Prostate gland (tissue), 2 donors: ENCODE data around the gene SLC13A5.

ENCODE experiments used
- POLR2A ChIP-seq: fragments of 450-650 bp; IDR thresholded peaks from one replicate; pipeline ENCODE4 v1.6.1; 2016; ENCODE audit warnings: antibody characterized with exemption, mild to moderate bottlenecking
- POLR2AphosphoS5 ChIP-seq: sonication (generic); formaldehyde crosslinking; IDR thresholded peaks from one replicate; pipeline ENCODE4 v1.6.1; 2017; ENCODE audit warnings: antibody characterized with exemption
- TF ChIP-seq, protein P1 (sequence below), 4 experiments: fragments of 200-600 bp in 2 of 4; fragments of 450-650 bp in 2 of 4; sonication (generic) in 2 of 4; IDR thresholded peaks; 1 replicate in 3 of 4; 2 replicates in 1 of 4; pipeline ENCODE4 v1.5.1; 2016 to 2019; ENCODE audit warnings: antibody characterized with exemption in 4 of 4, mild to moderate bottlenecking in 2 of 4, moderate library complexity in 2 of 4

DNA sequence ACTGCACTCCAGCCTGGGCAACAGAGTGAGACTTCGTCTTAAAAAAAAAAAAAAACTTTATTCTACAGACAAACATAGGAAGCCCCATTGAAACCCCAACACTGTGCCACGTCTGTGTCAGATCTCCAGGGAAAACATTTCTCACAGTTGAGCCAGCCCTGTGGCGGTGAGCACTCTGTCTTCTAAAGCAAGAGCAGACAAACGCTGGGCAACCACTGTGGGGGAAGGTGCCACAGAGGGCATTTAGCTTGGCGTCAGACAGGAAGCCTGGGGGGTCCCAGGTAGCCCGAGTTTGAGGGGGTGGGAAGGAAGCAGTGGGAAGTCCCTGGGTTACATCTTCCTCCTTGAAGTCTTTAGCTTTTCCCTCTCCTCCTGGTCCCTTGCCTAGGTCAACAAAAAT is 45.7 kb downstream of the SLC13A5 start:
- no peak for TF ChIP-seq POLR2A
- TF ChIP-seq, protein P1, sequence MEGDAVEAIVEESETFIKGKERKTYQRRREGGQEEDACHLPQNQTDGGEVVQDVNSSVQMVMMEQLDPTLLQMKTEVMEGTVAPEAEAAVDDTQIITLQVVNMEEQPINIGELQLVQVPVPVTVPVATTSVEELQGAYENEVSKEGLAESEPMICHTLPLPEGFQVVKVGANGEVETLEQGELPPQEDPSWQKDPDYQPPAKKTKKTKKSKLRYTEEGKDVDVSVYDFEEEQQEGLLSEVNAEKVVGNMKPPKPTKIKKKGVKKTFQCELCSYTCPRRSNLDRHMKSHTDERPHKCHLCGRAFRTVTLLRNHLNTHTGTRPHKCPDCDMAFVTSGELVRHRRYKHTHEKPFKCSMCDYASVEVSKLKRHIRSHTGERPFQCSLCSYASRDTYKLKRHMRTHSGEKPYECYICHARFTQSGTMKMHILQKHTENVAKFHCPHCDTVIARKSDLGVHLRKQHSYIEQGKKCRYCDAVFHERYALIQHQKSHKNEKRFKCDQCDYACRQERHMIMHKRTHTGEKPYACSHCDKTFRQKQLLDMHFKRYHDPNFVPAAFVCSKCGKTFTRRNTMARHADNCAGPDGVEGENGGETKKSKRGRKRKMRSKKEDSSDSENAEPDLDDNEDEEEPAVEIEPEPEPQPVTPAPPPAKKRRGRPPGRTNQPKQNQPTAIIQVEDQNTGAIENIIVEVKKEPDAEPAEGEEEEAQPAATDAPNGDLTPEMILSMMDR (IDR thresholded peaks at IDR 0.05) = no peak
- TF ChIP-seq POLR2AphosphoS5 = no peak
